GM21825 (cell line): Measurements from ENCODE around the gene KCNT1.

Experiments
- ATAC-seq: cut with Tn5 transposase; IDR thresholded peaks from one replicate; pipeline ENCODE4 v1.9.1; 2021; ENCODE audit warnings: mild to moderate bottlenecking, moderate library complexity; ENCODE audit not compliant: unreplicated experiment

The KCNT1 gene

DNA sequence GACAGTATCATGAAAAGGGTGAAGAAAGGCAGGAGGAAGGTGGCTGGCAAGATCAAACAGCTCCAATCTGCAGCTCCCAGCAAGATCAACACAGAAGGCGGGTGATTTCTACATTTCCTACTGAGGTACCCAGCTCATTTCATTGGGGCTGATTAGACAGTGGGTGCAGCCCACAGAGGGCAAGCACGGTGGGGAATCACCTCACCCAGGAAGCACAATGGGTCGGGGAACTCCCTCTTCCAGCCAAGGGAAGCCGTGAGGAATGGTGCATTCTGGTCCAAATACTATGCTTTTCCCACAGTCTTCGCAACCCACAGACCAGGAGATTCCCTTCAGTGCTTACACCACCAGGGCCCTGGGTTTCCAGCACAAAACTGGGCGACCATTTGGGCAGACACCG lies 138.6 kb downstream of the KCNT1 start:
- no peak for ATAC-seq
